Karpas-422 (cell line): Measurements from ENCODE around the gene OPALIN. TPM values are rescaled to one million over a fixed set of nuclear protein-coding genes. Genes with fewer than 3 reads are reported as not detected.

Experiments
- DNase-seq: peaks from one replicate; pipeline ENCODE4 v3.0.0-alpha.2; 2015
- H2AFZ ChIP-seq: fragments of 200-600 bp; sonication (generic); 2 replicates; pipeline ENCODE4 v1.6.1; 2014; ENCODE audit warnings: antibody characterized with exemption, low read length, mixed read lengths
- H3K27ac ChIP-seq: fragments of 200-600 bp; sonication (generic); 2 replicates; pipeline ENCODE4 v1.5.1; 2014; ENCODE audit warnings: mild to moderate bottlenecking, low read length, moderate library complexity
- H3K27me3 ChIP-seq: fragments of 200-600 bp; sonication (generic); 2 replicates; pipeline ENCODE4 v1.6.1; 2014; ENCODE audit warnings: low read length, mixed read lengths
- H3K36me3 ChIP-seq: fragments of 200-600 bp; sonication (generic); 2 replicates; pipeline ENCODE4 v1.6.1; 2014; ENCODE audit warnings: low read length, mixed read lengths; ENCODE audit not compliant: insufficient read depth
- H3K4me1 ChIP-seq: fragments of 200-600 bp; sonication (generic); 2 replicates; pipeline ENCODE4 v1.6.1; 2014; ENCODE audit warnings: mild to moderate bottlenecking, low read length, mixed read lengths
- H3K4me2 ChIP-seq: fragments of 200-600 bp; sonication (generic); 2 replicates; pipeline ENCODE4 v1.6.1; 2014; ENCODE audit warnings: low read length, low read depth, mild to moderate bottlenecking; ENCODE audit not compliant: poor library complexity, severe bottlenecking
- H3K4me3 ChIP-seq: fragments of 200-600 bp; sonication (generic); 2 replicates; pipeline ENCODE4 v1.5.1; 2014; ENCODE audit warnings: mild to moderate bottlenecking, antibody characterized with exemption, low read length, mixed read lengths
- H3K79me2 ChIP-seq: fragments of 200-600 bp; sonication (generic); 2 replicates; pipeline ENCODE4 v1.6.1; 2014; ENCODE audit warnings: mild to moderate bottlenecking, low read length, mixed read lengths
- H3K9ac ChIP-seq: fragments of 200-600 bp; sonication (generic); 2 replicates; pipeline ENCODE4 v1.6.0; 2014; ENCODE audit warnings: low read length
- H3K9me2 ChIP-seq: fragments of 200-600 bp; sonication (generic), shearing (Covaris generic); replicated peaks from 2 replicates; pipeline ENCODE4 v1.6.0; 2014; ENCODE audit warnings: mild to moderate bottlenecking, low read length, moderate library complexity; ENCODE audit not compliant: insufficient read depth
- H3K9me3 ChIP-seq: fragments of 300-700, 200-600 bp; sonication (generic); 2 replicates; pipeline ENCODE4 v1.6.1; 2014; ENCODE audit warnings: low read length, mixed read lengths
- H4K20me1 ChIP-seq: fragments of 200-600 bp; sonication (generic); 2 replicates; pipeline ENCODE4 v1.6.1; 2014; ENCODE audit warnings: mild to moderate bottlenecking, antibody characterized with exemption, low read length, low read depth; ENCODE audit not compliant: insufficient read depth
- total RNA-seq: library from RNA; depleted of rRNA; stranded (reverse); fragments of >200 nt; shearing (Covaris generic); gene quantifications from 2 replicates; pipeline ENCODE4 v1.2.3, GENCODE V29; 2014; ENCODE audit warnings: low replicate concordance

OPALIN gene
- total RNA-seq, 1 experiment from 2014 or later = not detected

GRCh38 chr10:96378741-96379140, 19.9 kb upstream of the OPALIN start:
- Histone ChIP-seq H3K4me1 (peaks cover 15% of the 10 kb centered on the region), H3K27me3 (no peaks in the 10 kb centered on the region), H3K27ac (no peak overlapping the region), H2AFZ (no peak overlapping the region), H3K9me3 (no peaks in the 10 kb centered on the region), H3K79me2 (no peaks in the 10 kb centered on the region), H3K36me3 (no peaks in the 10 kb centered on the region), H3K4me3 (no peak overlapping the region), H4K20me1 (no peaks in the 10 kb centered on the region), H3K9me2 (no peaks in the 10 kb centered on the region), H3K4me2 (no peak overlapping the region), H3K9ac (no peak overlapping the region)
- DNase-seq = no peak

- Histone ChIP-seq H3K27me3 (no peaks in the 10 kb centered on the region), H3K4me2 (no peak overlapping the region), H3K4me3 (no peak overlapping the region), H3K9me2 (no peaks in the 10 kb centered on the region), H3K4me1 (peaks cover 15% of the 10 kb centered on the region), H3K9ac (no peak overlapping the region), H2AFZ (no peak overlapping the region), H3K36me3 (no peaks in the 10 kb centered on the region), H3K79me2 (no peaks in the 10 kb centered on the region), H3K27ac (no peak overlapping the region), H4K20me1 (no peaks in the 10 kb centered on the region), H3K9me3 (no peaks in the 10 kb centered on the region)
- DNase-seq = no peak
Observed at GRCh38 chr10:96377816-96378294, 19.1 kb upstream of the OPALIN start.

- H3K79me2 ChIP-seq = no peaks in the 10 kb centered on the region
- no peaks in the 10 kb centered on the region for H3K9me2 ChIP-seq
- no peak overlapping the region for H3K27ac ChIP-seq
- no peak overlapping the region for H3K9ac ChIP-seq
- no peaks in the 10 kb centered on the region for H3K9me3 ChIP-seq
- H3K4me3 ChIP-seq = no peak overlapping the region
- peaks cover 15% of the 10 kb centered on the region for H3K4me1 ChIP-seq
- H3K36me3 ChIP-seq = no peaks in the 10 kb centered on the region
- H3K27me3 ChIP-seq = no peaks in the 10 kb centered on the region
- DNase-seq = no peak
- H3K4me2 ChIP-seq = no peak overlapping the region
- H2AFZ ChIP-seq = no peak overlapping the region
- H4K20me1 ChIP-seq = no peaks in the 10 kb centered on the region
Observed at GRCh38 chr10:96376483-96376882, 17.7 kb upstream of the OPALIN start.

- Histone ChIP-seq H3K4me1 (peaks cover 15% of the 10 kb centered on the region), H3K9ac (peak overlapping the region; percentile 49), H2AFZ (peak overlapping the region; percentile 86), H3K27me3 (no peaks in the 10 kb centered on the region), H3K4me2 (peak overlapping the region; percentile 70), H3K9me3 (no peaks in the 10 kb centered on the region), H3K4me3 (peak overlapping the region; percentile 62), H3K79me2 (no peaks in the 10 kb centered on the region), H3K27ac (no peak overlapping the region), H3K36me3 (no peaks in the 10 kb centered on the region), H4K20me1 (no peaks in the 10 kb centered on the region), H3K9me2 (no peaks in the 10 kb centered on the region)
- peak; percentile 87 for DNase-seq
Observed at GRCh38 chr10:96374985-96375830, 16.4 kb upstream of the OPALIN start.

GRCh38 chr10:96374639-96374984, 15.8 kb upstream of the OPALIN start:
- no peaks in the 10 kb centered on the region for H3K27me3 ChIP-seq
- no peak for DNase-seq
- H3K4me2 ChIP-seq = peak overlapping the region; percentile 70
- H3K9me3 ChIP-seq = no peaks in the 10 kb centered on the region
- peaks cover 15% of the 10 kb centered on the region for H3K4me1 ChIP-seq
- no peaks in the 10 kb centered on the region for H4K20me1 ChIP-seq
- peak overlapping the region; percentile 62 for H3K4me3 ChIP-seq
- no peaks in the 10 kb centered on the region for H3K9me2 ChIP-seq
- H3K9ac ChIP-seq = 0 out of 2 replicates have a peak overlapping the region, but pooled peaks have one; percentile 49
- H2AFZ ChIP-seq = no peak overlapping the region; the same call in 1 of the 2 replicates
- no peak overlapping the region for H3K27ac ChIP-seq
- H3K79me2 ChIP-seq = no peaks in the 10 kb centered on the region
- no peaks in the 10 kb centered on the region for H3K36me3 ChIP-seq

- no peaks in the 10 kb centered on the region for H3K79me2 ChIP-seq
- peaks cover 15% of the 10 kb centered on the region for H3K4me1 ChIP-seq
- no peaks in the 10 kb centered on the region for H3K36me3 ChIP-seq
- no peaks in the 10 kb centered on the region for H4K20me1 ChIP-seq
- DNase-seq = no peak
- H3K4me3 ChIP-seq = no peak overlapping the region
- no peaks in the 10 kb centered on the region for H3K9me2 ChIP-seq
- no peak overlapping the region for H2AFZ ChIP-seq
- H3K27ac ChIP-seq = no peak overlapping the region
- no peak overlapping the region for H3K9ac ChIP-seq
- H3K9me3 ChIP-seq = no peaks in the 10 kb centered on the region
- no peaks in the 10 kb centered on the region for H3K27me3 ChIP-seq
- no peak overlapping the region for H3K4me2 ChIP-seq
Observed at GRCh38 chr10:96374004-96374403, 15.2 kb upstream of the OPALIN start.

GRCh38 chr10:96371356-96371755, 12.6 kb upstream of the OPALIN start:
- no peaks in the 10 kb centered on the region for H3K36me3 ChIP-seq
- no peaks in the 10 kb centered on the region for H3K9me3 ChIP-seq
- no peak overlapping the region for H3K4me3 ChIP-seq
- no peak overlapping the region for H3K4me2 ChIP-seq
- no peak overlapping the region for H3K27ac ChIP-seq
- no peaks in the 10 kb centered on the region for H3K79me2 ChIP-seq
- H3K4me1 ChIP-seq = peaks cover 15% of the 10 kb centered on the region
- H4K20me1 ChIP-seq = no peaks in the 10 kb centered on the region
- H3K9me2 ChIP-seq = no peaks in the 10 kb centered on the region
- no peak overlapping the region for H3K9ac ChIP-seq
- no peak for DNase-seq
- H2AFZ ChIP-seq = no peak overlapping the region
- no peaks in the 10 kb centered on the region for H3K27me3 ChIP-seq

GRCh38 chr10:96370584-96371157, 11.9 kb upstream of the OPALIN start:
- H3K4me2 ChIP-seq = no peak overlapping the region
- no peaks in the 10 kb centered on the region for H3K9me3 ChIP-seq
- DNase-seq = peak; percentile 74
- no peak overlapping the region for H3K27ac ChIP-seq
- no peak overlapping the region for H3K9ac ChIP-seq
- no peak overlapping the region for H2AFZ ChIP-seq
- H3K4me1 ChIP-seq = peaks cover 9% of the 10 kb centered on the region
- H3K79me2 ChIP-seq = no peaks in the 10 kb centered on the region
- no peaks in the 10 kb centered on the region for H3K27me3 ChIP-seq
- no peaks in the 10 kb centered on the region for H4K20me1 ChIP-seq
- no peaks in the 10 kb centered on the region for H3K9me2 ChIP-seq
- H3K4me3 ChIP-seq = no peak overlapping the region
- H3K36me3 ChIP-seq = no peaks in the 10 kb centered on the region
